ENCODE measurements around the gene ZNF362. TPM values are rescaled to one million over a fixed set of nuclear protein-coding genes. Genes with fewer than 3 reads are reported as not detected.

ZNF362 gene
- total RNA-seq, 3 donors from 2014 or later (not counting 1 experiment from before 2014, with no cell fraction given): 34.7 to 39.1 (median 38.3) TPM

DNA sequence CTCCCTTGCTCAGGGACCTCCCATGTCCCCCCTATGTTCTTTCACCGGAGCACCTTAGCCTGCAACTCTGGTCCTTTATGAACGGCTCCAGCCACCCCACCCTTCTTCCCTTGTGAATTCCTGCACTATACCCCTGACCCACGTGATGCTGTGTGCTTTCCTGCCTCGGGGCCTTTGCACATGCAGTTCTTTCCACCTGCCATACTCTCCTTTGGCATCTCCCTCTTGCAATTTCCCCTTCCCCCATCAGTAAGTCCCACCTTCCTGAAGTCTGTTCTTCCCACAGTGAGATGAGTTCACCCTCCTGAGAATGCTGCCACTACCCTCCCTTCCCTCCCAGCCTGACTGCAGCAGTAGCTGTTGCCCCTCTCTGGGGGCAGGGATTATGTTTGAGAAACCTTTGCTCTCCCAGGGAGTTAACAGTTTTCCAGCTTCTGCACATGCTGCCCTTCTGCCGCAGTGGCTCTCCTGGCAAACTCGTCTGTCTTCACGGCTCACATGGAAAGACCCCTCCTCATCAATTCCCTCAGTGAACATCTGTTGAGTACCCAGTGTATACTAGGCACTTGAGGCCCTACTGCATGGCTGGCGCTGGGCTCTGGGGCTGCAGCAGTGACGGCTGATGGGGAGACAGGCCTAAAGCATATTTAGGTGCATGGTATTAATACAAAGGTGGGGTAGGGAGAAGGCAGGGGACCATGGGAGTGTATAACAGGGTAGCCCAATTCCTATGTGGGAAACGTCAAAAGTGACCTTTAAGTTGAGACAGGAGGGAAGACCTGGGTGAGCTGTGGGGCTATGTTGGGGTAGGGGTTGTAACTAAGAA is 9.7 kb downstream of the ZNF362 start:
- H3K4me1 Mint-ChIP-seq: peaks cover 30 to 50% of the 10 kb centered on the region in 2 donors

DNA sequence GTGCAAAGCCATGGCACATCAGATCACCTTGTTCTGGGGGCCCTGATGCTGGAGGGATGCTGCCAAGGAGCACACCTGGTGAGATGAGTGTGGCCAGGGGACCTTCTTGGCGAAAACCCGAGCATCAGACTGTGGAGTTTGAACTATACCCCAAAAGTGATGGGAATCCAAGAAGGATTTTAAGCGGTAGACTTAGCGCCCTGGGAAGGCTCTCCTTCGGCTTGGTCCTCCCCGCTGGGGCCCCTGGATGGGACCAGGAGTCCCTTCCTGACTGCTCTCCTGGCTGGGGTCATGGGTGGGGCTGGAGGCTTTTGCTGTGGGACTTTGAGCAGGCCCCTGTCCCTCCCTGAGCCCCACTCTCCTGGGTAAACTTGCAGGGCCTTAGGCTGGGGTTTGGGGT is 10.5 kb downstream of the ZNF362 start:
- WGBS (ENCODE audit: insufficient coverage): 97% methylated on average over 6 of the region's 6 CpGs
- peaks cover 30 to 50% of the 10 kb centered on the region in 2 donors for H3K4me1 Mint-ChIP-seq
- H3K9me3 Mint-ChIP-seq: no peaks in the 10 kb centered on the region

More for the DNA sequence above, 9.7 kb downstream of the ZNF362 start:
- H3K36me3 ChIP-seq (ENCODE audit: control insufficient read depth, insufficient read depth, low read length): peaks cover 4% of the 10 kb centered on the region
- H3K9me3 ChIP-seq (ENCODE audit: control insufficient read depth, insufficient read depth, low read length): no peaks in the 10 kb centered on the region
- no peaks in the 10 kb centered on the region for H3K27me3 ChIP-seq (ENCODE audit: control insufficient read depth, insufficient read depth, low read length)
- no peak overlapping the region for H3K27ac ChIP-seq (ENCODE audit: low read length)
- no peak for DNase-seq
- no peak overlapping the region for H3K4me3 ChIP-seq (ENCODE audit: low read length)
- Mint-ChIP-seq H3K27ac (no peak overlapping the region), H3K4me3 (no peak overlapping the region), H3K9me3 (no peaks in the 10 kb centered on the region), H3K36me3 (no peaks in the 10 kb centered on the region), H3K27me3 (ENCODE audit: low read depth in 2 of 2) (no peaks in the 10 kb centered on the region)
- ATAC-seq: no peak
- no peaks in the 10 kb centered on the region for H3K4me1 ChIP-seq (ENCODE audit: control insufficient read depth, insufficient read depth, low read length)
- 95% methylated on average over 10 of the region's 10 CpGs for WGBS (ENCODE audit: insufficient coverage)
- intact Hi-C loops (cut with micrococcal nuclease): no loop called here
- TF ChIP-seq, protein P1, sequence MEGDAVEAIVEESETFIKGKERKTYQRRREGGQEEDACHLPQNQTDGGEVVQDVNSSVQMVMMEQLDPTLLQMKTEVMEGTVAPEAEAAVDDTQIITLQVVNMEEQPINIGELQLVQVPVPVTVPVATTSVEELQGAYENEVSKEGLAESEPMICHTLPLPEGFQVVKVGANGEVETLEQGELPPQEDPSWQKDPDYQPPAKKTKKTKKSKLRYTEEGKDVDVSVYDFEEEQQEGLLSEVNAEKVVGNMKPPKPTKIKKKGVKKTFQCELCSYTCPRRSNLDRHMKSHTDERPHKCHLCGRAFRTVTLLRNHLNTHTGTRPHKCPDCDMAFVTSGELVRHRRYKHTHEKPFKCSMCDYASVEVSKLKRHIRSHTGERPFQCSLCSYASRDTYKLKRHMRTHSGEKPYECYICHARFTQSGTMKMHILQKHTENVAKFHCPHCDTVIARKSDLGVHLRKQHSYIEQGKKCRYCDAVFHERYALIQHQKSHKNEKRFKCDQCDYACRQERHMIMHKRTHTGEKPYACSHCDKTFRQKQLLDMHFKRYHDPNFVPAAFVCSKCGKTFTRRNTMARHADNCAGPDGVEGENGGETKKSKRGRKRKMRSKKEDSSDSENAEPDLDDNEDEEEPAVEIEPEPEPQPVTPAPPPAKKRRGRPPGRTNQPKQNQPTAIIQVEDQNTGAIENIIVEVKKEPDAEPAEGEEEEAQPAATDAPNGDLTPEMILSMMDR (IDR thresholded peaks at IDR 0.05): no peak

DNA sequence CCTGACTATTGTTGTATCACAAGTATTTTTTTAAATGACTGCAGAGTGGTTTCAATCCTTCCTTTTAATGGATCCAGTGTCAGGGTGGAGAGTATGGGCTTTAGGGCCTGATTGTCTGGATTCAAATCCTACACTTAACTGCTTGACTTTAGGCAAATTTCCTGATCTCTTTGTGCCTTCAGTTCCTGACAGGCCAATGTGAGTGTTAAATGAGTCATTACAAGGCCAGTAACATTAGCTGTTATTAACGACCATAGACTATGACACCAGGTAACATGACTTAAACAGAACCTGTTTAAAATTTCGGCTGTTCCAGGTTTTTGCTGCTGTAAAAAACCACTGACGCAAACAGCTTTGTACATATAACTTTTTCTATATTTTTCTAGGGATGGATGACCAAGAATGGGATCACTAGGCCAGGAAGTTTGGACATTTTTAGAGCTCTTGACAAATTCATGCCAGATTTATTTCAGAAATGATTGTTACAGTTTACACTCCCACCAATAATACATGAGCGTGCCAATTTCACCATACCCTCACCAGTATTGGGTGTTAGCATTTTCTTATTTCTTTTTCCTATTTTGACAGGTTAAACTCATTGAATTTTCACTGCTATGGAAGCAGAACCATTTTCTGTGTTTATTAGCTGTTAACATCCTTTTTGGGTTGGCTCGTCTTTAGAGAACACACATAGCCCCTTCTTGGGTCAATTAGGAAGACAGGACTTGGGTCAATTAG is 11.3 kb downstream of the ZNF362 start:
- ATAC-seq: no peak
- intact Hi-C loops (cut with micrococcal nuclease): no loop called here

More for the DNA sequence above, 10.5 kb downstream of the ZNF362 start:
- peaks cover 4% of the 10 kb centered on the region for H3K36me3 ChIP-seq (ENCODE audit: control insufficient read depth, insufficient read depth, low read length)
- no peak overlapping the region for H3K27ac ChIP-seq (ENCODE audit: low read length)
- Mint-ChIP-seq H3K27ac (no peak overlapping the region), H3K4me3 (no peak overlapping the region), H3K27me3 (ENCODE audit: low read depth in 2 of 2) (no peaks in the 10 kb centered on the region), H3K36me3 (no peaks in the 10 kb centered on the region)
- no peaks in the 10 kb centered on the region for H3K9me3 ChIP-seq (ENCODE audit: control insufficient read depth, insufficient read depth, low read length)
- intact Hi-C loops (cut with micrococcal nuclease): no loop called here
- H3K4me3 ChIP-seq (ENCODE audit: low read length): no peak overlapping the region
- ATAC-seq (no peak), DNase-seq (no peak)
- peaks cover 5% of the 10 kb centered on the region for H3K4me1 ChIP-seq (ENCODE audit: control insufficient read depth, insufficient read depth, low read length)
- H3K27me3 ChIP-seq (ENCODE audit: control insufficient read depth, insufficient read depth, low read length): no peaks in the 10 kb centered on the region
- TF ChIP-seq, protein P1 (IDR thresholded peaks at IDR 0.05): no peak

More for the DNA sequence above, 11.3 kb downstream of the ZNF362 start:
- H3K4me3 ChIP-seq (ENCODE audit: low read length): no peak overlapping the region
- Mint-ChIP-seq H3K4me3 (no peak overlapping the region), H3K27ac (peak overlapping the region; percentile 44 to 59), H3K9me3 (no peaks in the 10 kb centered on the region), H3K36me3 (no peaks in the 10 kb centered on the region), H3K27me3 (ENCODE audit: low read depth in 2 of 2) (no peaks in the 10 kb centered on the region), H3K4me1 (peaks cover 37 to 53% of the 10 kb centered on the region in 2 donors)
- no peak overlapping the region for H3K27ac ChIP-seq (ENCODE audit: low read length)
- H3K36me3 ChIP-seq (ENCODE audit: control insufficient read depth, insufficient read depth, low read length): peaks cover 4% of the 10 kb centered on the region
- H3K9me3 ChIP-seq (ENCODE audit: control insufficient read depth, insufficient read depth, low read length): no peaks in the 10 kb centered on the region
- 94% methylated on average over 4 of the region's 5 CpGs for WGBS (ENCODE audit: insufficient coverage)
- DNase-seq: no peak
- no peaks in the 10 kb centered on the region for H3K27me3 ChIP-seq (ENCODE audit: control insufficient read depth, insufficient read depth, low read length)
- H3K4me1 ChIP-seq (ENCODE audit: control insufficient read depth, insufficient read depth, low read length): peaks cover 14% of the 10 kb centered on the region
- TF ChIP-seq, protein P1 (IDR thresholded peaks at IDR 0.05): no peak
